22Rv1 (cell line): ENCODE measurements around the gene CHD6.

Source experiments
- ZFX ChIP-seq: fragments of 450-650 bp; IDR thresholded peaks from 2 replicates; pipeline ENCODE4 v1.6.1; 2017; ENCODE audit warnings: antibody characterized with exemption, borderline replicate concordance
- TF ChIP-seq, protein P1 (sequence below): fragments of 450-650 bp; IDR thresholded peaks from 2 replicates; pipeline ENCODE4 v1.5.1; 2017; ENCODE audit warnings: mild to moderate bottlenecking

DNA sequence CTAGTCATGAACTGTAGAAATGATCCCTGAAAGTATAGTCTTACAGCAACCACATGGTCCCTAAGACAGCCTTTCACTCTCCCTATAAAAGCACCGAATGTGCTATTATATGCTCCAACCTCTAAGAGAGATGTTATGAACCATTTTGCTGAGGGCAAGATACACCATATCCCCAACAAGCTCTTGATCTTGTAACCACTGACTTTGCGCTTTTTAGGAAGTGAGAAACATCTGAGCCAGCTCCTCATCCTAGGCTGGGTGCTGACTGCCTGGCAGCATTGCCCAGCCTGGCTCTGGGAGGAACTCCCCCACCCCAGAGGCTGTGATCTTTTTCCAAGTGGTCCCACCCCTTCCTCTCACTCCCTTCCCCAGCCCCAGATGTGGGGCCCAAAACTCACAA, 248.5 kb downstream of the CHD6 start:
- TF ChIP-seq, protein P1, sequence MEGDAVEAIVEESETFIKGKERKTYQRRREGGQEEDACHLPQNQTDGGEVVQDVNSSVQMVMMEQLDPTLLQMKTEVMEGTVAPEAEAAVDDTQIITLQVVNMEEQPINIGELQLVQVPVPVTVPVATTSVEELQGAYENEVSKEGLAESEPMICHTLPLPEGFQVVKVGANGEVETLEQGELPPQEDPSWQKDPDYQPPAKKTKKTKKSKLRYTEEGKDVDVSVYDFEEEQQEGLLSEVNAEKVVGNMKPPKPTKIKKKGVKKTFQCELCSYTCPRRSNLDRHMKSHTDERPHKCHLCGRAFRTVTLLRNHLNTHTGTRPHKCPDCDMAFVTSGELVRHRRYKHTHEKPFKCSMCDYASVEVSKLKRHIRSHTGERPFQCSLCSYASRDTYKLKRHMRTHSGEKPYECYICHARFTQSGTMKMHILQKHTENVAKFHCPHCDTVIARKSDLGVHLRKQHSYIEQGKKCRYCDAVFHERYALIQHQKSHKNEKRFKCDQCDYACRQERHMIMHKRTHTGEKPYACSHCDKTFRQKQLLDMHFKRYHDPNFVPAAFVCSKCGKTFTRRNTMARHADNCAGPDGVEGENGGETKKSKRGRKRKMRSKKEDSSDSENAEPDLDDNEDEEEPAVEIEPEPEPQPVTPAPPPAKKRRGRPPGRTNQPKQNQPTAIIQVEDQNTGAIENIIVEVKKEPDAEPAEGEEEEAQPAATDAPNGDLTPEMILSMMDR, result no peak
- no peak for TF ChIP-seq ZFX
